Spleen (tissue), 11 donors: Measurements from ENCODE around the gene PPP1R37. TPM values are rescaled to one million over a fixed set of nuclear protein-coding genes. Genes with fewer than 3 reads are reported as not detected.

Source experiments
- DNase-seq: peaks from one replicate; pipeline ENCODE4 v3.0.0-alpha.2; 2020
- H3K27ac ChIP-seq, 8 donors: fragments of 200-600 bp; sonication (generic) in 7 of 8; 1 replicate in 4 of 8; 2 replicates in 4 of 8; pipeline versions ENCODE4 v1.5.0 to v1.8.0; 2016 to 2021; ENCODE audit warnings: inconsistent platforms in 4 of 8, mild to moderate bottlenecking in 4 of 8, moderate library complexity in 1 of 8
- H3K27me3 ChIP-seq, 7 donors: fragments of 200-600 bp; sonication (generic) in 6 of 7; replicated peaks in 1 of 7; 1 replicate in 4 of 7; 2 replicates in 3 of 7; pipeline versions ENCODE4 v1.5.0 to v1.8.0; 2016 to 2021; ENCODE audit warnings: inconsistent platforms in 3 of 7, mild to moderate bottlenecking in 1 of 7
- H3K36me3 ChIP-seq, 6 donors: fragments of 200-600 bp; sonication (generic) in 5 of 6; 1 replicate in 4 of 6; 2 replicates in 2 of 6; pipeline versions ENCODE4 v1.5.0 to v1.8.0; 2016 to 2021; ENCODE audit warnings: inconsistent platforms in 2 of 6
- H3K4me1 ChIP-seq, 6 donors: fragments of 200-600 bp; sonication (generic) in 5 of 6; 1 replicate in 3 of 6; 2 replicates in 3 of 6; pipeline versions ENCODE4 v1.5.0 to v1.8.0; 2016 to 2021; ENCODE audit warnings: inconsistent platforms in 3 of 6
- H3K4me3 ChIP-seq, 8 donors: fragments of 200-600 bp; sonication (generic) in 7 of 8; 1 replicate in 4 of 8; 2 replicates in 4 of 8; pipeline versions ENCODE4 v1.5.0 to v1.8.0; 2016 to 2021; ENCODE audit warnings: inconsistent platforms in 4 of 8, mild to moderate bottlenecking in 4 of 8, moderate library complexity in 2 of 8
- H3K9me3 ChIP-seq, 8 donors: fragments of 200-600 bp; sonication (generic) in 7 of 8; 1 replicate in 4 of 8; 2 replicates in 4 of 8; pipeline versions ENCODE4 v1.5.0 to v1.8.0; 2016 to 2021; ENCODE audit warnings: inconsistent platforms in 4 of 8
- CTCF ChIP-seq, 11 experiments: fragments of 200-600 bp in 7 of 11; fragments of 450-650 bp in 4 of 11; sonication (generic) in 4 of 11; IDR thresholded peaks in 8 of 11; conservative IDR thresholded peaks in 3 of 11; 1 replicate in 7 of 11; 2 replicates in 4 of 11; pipeline versions ENCODE4 v1.4.0 to v1.8.0; 2016 to 2021; ENCODE audit warnings: antibody characterized with exemption in 11 of 11, inconsistent platforms in 4 of 11, mild to moderate bottlenecking in 1 of 11
- POLR2A ChIP-seq, 3 donors: fragments of 450-650 bp; IDR thresholded peaks; one replicate each; pipeline ENCODE4 v1.5.1; 2017; ENCODE audit warnings: antibody characterized with exemption in 3 of 3, mild to moderate bottlenecking in 1 of 3
- POLR2AphosphoS5 ChIP-seq, 3 donors: sonication (generic); formaldehyde crosslinking; IDR thresholded peaks; one replicate each; pipeline ENCODE4 v1.5.1; 2017; ENCODE audit warnings: antibody characterized with exemption in 3 of 3
- WGBS, 5 donors: extraction: QIAGEN DNeasy Blood & Tissue Kit in 3 of 5; methylation state at CpG; one replicate each; pipeline versions ENCODE4 v1.1.5 to v1.1.7; 2013 to 2018; 5-methylcytosine and 5-hydroxymethylcytosine counted together
- intact Hi-C: fragments of 100-400 bp; cut with DNase I; formaldehyde crosslinking; loops from one replicate; pipeline ENCODE4 v1.15.0; 2023; ENCODE audit warnings: low total_unique reads
- polyA plus RNA-seq, 3 donors: library from polyadenylated mRNA; stranded (reverse); fragments of 200-250 nt; gene quantifications; one replicate each; pipeline ENCODE4 v1.2.1, GENCODE V29; 2013
- total RNA-seq, 7 donors: library from RNA; depleted of rRNA in 3 of 7; stranded (reverse); fragments of >200 nt in 3 of 7; fragmentation: NEBNext Ultra II Directional in 4 of 7; extraction: Animal tissue kit (Norgen Biotek cat#: 25700) in 4 of 7; gene quantifications; one replicate each; pipeline versions ENCODE4 v1.1.0 to v1.2.1, GENCODE V29; 2016 to 2021
- donor health status: healthy with polysubstance abuse.
- donor health status: DM: no; HTN: no; CAD: no; lungs with moderate emphysema.
- donor health status: DM: no; HTN: no; CAD: no.
- donor health status: Bipolar disorder and iron deficiency.
- donor health status: healthy.
- donor health status: DM: no; HTN: no; CAD: no.
- donor health status: DM: yes; HTN: yes; CAD: no.

Gene PPP1R37
- total and polyA plus RNA-seq, 10 donors = 14.3 to 36.7 (median 20.0) TPM

GRCh38 chr19:45078390-45079062, 14.5 kb upstream of the PPP1R37 start:
- peaks cover 25 to 91% (median 69%) of the 10 kb centered on the region in 6 donors for H3K4me1 ChIP-seq
- H3K9me3 ChIP-seq = no peaks in the 10 kb centered on the region
- 58 to 69% (median 64%) methylated on average over 8 to 10 of the region's 10 CpGs for WGBS, 5 donors
- peak overlapping the region; percentile 52 to 90 (median 86) for H3K27ac ChIP-seq
- no peaks in the 10 kb centered on the region for H3K27me3 ChIP-seq
- no peak for DNase-seq
- intact Hi-C loops = no loop called here
- peak overlapping the region; percentile 79 to 99 (median 84) for H3K4me3 ChIP-seq
- TF ChIP-seq CTCF (IDR thresholded peaks at IDR 0.05 in 8 of 11, conservative IDR thresholded peaks at IDR 0.05 in 3 of 11) (no peak), POLR2AphosphoS5 (IDR thresholded peaks at IDR 0.05) (no peak)
- peaks cover 0 to 33% (median 11%) of the 10 kb centered on the region in 6 donors for H3K36me3 ChIP-seq

- peak; percentile 94 for DNase-seq
- intact Hi-C loops = no loop called here
- Histone ChIP-seq H3K27ac (peak within 1 kb of the TSS; percentile 52 to 90 (median 86)), H3K36me3 (peaks cover 0 to 28% (median 11%) of the 10 kb centered on the region in 6 donors), H3K27me3 (no peaks in the 10 kb centered on the region), H3K4me3 (peak within 1 kb of the TSS; percentile 79 to 99 (median 84)), H3K4me1 (peaks cover 25 to 83% (median 64%) of the 10 kb centered on the region in 6 donors), H3K9me3 (no peaks in the 10 kb centered on the region)
- peak; percentile 80 to 87 (median 84) for TF ChIP-seq POLR2AphosphoS5 (IDR thresholded peaks at IDR 0.05)
- peak in 1 of 11 experiments; percentile 14 for TF ChIP-seq CTCF (IDR thresholded peaks at IDR 0.05 in 8 of 11, conservative IDR thresholded peaks at IDR 0.05 in 3 of 11)
- peak in 1 of 3 donors; percentile 73 for TF ChIP-seq POLR2A (IDR thresholded peaks at IDR 0.05)
- WGBS, 5 donors = 0 to 1% (median 0%) methylated on average over 31 to 61 of the region's 61 CpGs
These were observed 13.7 kb upstream of the PPP1R37 start, which contains the start of gene GEMIN7 for GRCh38 chr19:45079063-45079910. Gene GEMIN7 (plus strand): TSS chr19:45079260. CDS start chr19:45090115, 10,855 bp downstream.

- intact Hi-C loops = no loop called here
- H3K4me3 ChIP-seq = peak overlapping the region; percentile 79 to 99 (median 84)
- peaks cover 25 to 77% (median 58%) of the 10 kb centered on the region in 6 donors for H3K4me1 ChIP-seq
- no peaks in the 10 kb centered on the region for H3K27me3 ChIP-seq
- TF ChIP-seq POLR2AphosphoS5 (IDR thresholded peaks at IDR 0.05) = no peak
- no peak for TF ChIP-seq POLR2A (IDR thresholded peaks at IDR 0.05)
- TF ChIP-seq CTCF (IDR thresholded peaks at IDR 0.05 in 8 of 11, conservative IDR thresholded peaks at IDR 0.05 in 3 of 11) = no peak
- H3K36me3 ChIP-seq = peaks cover 0 to 32% (median 11%) of the 10 kb centered on the region in 6 donors
- WGBS, 5 donors = 12 to 18% (median 13%) methylated on average over 6 of the region's 6 CpGs
- H3K27ac ChIP-seq = peak overlapping the region; percentile 52 to 90 (median 86)
- no peaks in the 10 kb centered on the region for H3K9me3 ChIP-seq
- no peak for DNase-seq
These were observed 13.0 kb upstream of the PPP1R37 start for GRCh38 chr19:45079911-45080370.
